ENCODE measurements around the gene ADGRD2. TPM values are rescaled to one million over a fixed set of nuclear protein-coding genes. Genes with fewer than 3 reads are reported as not detected.

The ADGRD2 gene
- total RNA-seq, 2 donors from 2014 or later = not detected

DNA sequence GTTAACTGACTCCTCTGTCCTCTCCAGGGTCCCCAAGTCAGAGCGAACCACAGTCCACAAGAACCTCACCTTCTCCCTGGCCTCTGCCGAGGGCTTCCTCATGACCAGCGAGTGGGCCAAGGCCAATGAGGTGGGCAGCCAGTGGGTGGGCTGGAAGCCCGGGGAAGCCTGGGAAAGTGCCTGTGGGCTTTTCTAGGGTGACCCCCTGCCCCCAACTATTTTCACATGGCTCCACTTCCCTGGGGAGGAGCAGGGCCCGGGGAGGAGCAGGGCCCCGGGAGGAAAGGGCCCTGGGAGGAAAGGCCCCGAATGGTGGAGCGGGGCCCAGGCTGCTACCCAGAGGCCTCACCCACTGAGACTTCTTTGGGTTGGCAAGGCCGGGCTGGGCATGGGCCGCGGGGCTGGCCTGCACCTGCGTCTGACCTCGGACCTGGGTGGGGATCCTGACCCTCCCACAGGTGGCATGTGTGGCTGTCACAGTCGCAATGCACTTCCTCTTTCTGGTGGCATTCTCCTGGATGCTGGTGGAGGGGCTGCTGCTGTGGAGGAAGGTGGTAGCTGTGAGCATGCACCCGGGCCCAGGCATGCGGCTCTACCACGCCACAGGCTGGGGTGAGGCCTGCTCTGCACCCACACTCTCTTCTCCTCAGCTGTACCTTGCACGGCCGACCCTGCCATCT lies 17.9 kb downstream of the ADGRD2 start:
- Histone ChIP-seq H3K4me3 (no peak overlapping the region), H3K27ac (no peak overlapping the region), H3K4me1 (no peaks in the 10 kb centered on the region), H3K36me3 (no peaks in the 10 kb centered on the region), H3K27me3 (no peaks in the 10 kb centered on the region), H3K9me3 (no peaks in the 10 kb centered on the region), H3K9ac (ENCODE audit: low read depth in 2 of 2, low read length in 2 of 2) (no peak overlapping the region)
- DNase-seq = no peak
- intact Hi-C loops (cut with DNase I) = no loop called here
- TF ChIP-seq, protein P1, sequence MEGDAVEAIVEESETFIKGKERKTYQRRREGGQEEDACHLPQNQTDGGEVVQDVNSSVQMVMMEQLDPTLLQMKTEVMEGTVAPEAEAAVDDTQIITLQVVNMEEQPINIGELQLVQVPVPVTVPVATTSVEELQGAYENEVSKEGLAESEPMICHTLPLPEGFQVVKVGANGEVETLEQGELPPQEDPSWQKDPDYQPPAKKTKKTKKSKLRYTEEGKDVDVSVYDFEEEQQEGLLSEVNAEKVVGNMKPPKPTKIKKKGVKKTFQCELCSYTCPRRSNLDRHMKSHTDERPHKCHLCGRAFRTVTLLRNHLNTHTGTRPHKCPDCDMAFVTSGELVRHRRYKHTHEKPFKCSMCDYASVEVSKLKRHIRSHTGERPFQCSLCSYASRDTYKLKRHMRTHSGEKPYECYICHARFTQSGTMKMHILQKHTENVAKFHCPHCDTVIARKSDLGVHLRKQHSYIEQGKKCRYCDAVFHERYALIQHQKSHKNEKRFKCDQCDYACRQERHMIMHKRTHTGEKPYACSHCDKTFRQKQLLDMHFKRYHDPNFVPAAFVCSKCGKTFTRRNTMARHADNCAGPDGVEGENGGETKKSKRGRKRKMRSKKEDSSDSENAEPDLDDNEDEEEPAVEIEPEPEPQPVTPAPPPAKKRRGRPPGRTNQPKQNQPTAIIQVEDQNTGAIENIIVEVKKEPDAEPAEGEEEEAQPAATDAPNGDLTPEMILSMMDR (IDR thresholded peaks at IDR 0.05) = no peak

- H3K9me3 ChIP-seq = no peaks in the 10 kb centered on the region
- no peak for DNase-seq
- intact Hi-C loops (cut with DNase I) = no loop called here
- H3K9ac ChIP-seq (ENCODE audit: low read depth in 2 of 2, low read length in 2 of 2) = no peak overlapping the region
- no peak overlapping the region for H3K4me3 ChIP-seq
- no peaks in the 10 kb centered on the region for H3K27me3 ChIP-seq
- no peak overlapping the region for H3K27ac ChIP-seq
- H3K4me1 ChIP-seq = no peaks in the 10 kb centered on the region
- TF ChIP-seq, protein P1 (IDR thresholded peaks at IDR 0.05) = no peak
- H3K36me3 ChIP-seq = no peaks in the 10 kb centered on the region
Observed at GRCh38 chr9:124469011-124469832, 19.0 kb downstream of the ADGRD2 start.

DNA sequence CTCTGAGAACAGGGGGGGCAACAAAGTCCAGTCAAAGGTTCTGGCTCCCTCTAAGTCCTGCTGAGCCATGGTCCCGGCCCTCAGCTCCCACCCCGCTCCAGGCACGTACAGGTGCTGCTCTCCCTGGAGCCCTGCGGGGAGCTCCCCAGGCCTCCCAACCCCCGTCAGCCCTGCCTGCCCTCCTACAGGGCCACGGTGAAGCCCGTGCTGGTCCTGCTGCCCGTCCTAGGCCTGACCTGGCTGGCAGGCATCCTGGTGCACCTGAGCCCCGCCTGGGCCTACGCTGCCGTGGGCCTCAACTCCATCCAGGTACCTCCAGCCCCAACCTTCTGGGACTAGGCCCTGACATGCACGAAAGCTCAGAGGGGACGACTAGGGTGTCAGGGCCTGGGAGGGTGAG lies 20.1 kb downstream of the ADGRD2 start:
- H3K36me3 ChIP-seq = no peaks in the 10 kb centered on the region
- intact Hi-C loops (cut with DNase I) = no loop called here
- H3K4me1 ChIP-seq = no peaks in the 10 kb centered on the region
- no peak for DNase-seq
- no peaks in the 10 kb centered on the region for H3K9me3 ChIP-seq
- TF ChIP-seq, protein P1 (IDR thresholded peaks at IDR 0.05) = no peak
- H3K27me3 ChIP-seq = no peaks in the 10 kb centered on the region
- H3K4me3 ChIP-seq = no peak overlapping the region
- no peak overlapping the region for H3K27ac ChIP-seq
- H3K9ac ChIP-seq (ENCODE audit: low read depth in 2 of 2, low read length in 2 of 2) = no peak overlapping the region

GRCh38 chr9:124470726-124471125 lies 20.5 kb downstream of the ADGRD2 start:
- Histone ChIP-seq H3K27me3 (no peaks in the 10 kb centered on the region), H3K9ac (ENCODE audit: low read depth in 2 of 2, low read length in 2 of 2) (no peak overlapping the region)
- DNase-seq = no peak

DNA sequence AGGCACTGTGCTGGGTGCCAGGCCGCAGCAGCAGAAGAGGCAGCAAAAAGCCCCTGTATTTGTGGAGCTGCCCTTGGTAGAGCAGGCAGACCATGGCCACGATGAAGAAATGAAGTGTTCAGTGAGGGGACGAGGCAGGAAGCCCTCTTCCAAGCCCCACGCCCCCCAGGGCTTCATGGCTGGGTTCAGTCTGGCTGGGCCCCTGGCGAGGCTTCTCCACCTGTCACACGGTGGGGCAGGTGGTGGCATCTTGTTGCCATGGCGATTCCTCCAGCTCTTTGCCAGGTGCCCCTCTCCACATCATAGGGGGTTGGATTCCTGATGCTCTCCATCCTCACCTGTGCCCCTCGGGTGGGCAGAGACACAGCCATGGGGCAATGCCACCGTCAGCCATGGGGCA lies 21.5 kb downstream of the ADGRD2 start:
- DNase-seq = no peak
- Histone ChIP-seq H3K4me3 (no peak overlapping the region), H3K36me3 (no peaks in the 10 kb centered on the region), H3K4me1 (no peaks in the 10 kb centered on the region), H3K9me3 (no peaks in the 10 kb centered on the region), H3K27ac (no peak overlapping the region), H3K9ac (ENCODE audit: low read depth in 2 of 2, low read length in 2 of 2) (no peak overlapping the region), H3K27me3 (no peaks in the 10 kb centered on the region)
- intact Hi-C loops (cut with DNase I) = no loop called here
- TF ChIP-seq, protein P1 (IDR thresholded peaks at IDR 0.05) = no peak

More at GRCh38 chr9:124470726-124471125, 20.5 kb downstream of the ADGRD2 start:
- TF ChIP-seq, protein P1 (IDR thresholded peaks at IDR 0.05) = no peak
- intact Hi-C loops (cut with DNase I) = no loop called here
- Histone ChIP-seq H3K36me3 (no peaks in the 10 kb centered on the region), H3K9me3 (no peaks in the 10 kb centered on the region), H3K4me3 (no peak overlapping the region), H3K27ac (no peak overlapping the region), H3K4me1 (no peaks in the 10 kb centered on the region)

All from colonic mucosa (tissue), 4 donors.